Epithelial cell of prostate (primary cell): ENCODE results near the gene METAP1D.
"Not testable (repeated sequence)": the region's sequence is repeated elsewhere in the genome, so short reads cannot be mapped to it uniquely, and the experiment has no call there.

Source experiments
- DNase-seq: peaks from one replicate; pipeline ENCODE4 v3.0.0-alpha.2; 2011; ENCODE audit warnings: low read depth, low spot score
- H3K27ac ChIP-seq: fragments of 450-650 bp; 2 replicates; pipeline ENCODE4 v1.5.1; 2017; ENCODE audit warnings: mild to moderate bottlenecking

The METAP1D gene

GRCh38 chr2:171999604-172000469 lies at the start of gene METAP1D:
METAP1D (plus strand) TSS chr2:171999953; CDS start chr2:171999970, 17 bp downstream.
- DNase-seq: peak; percentile 33
- peak within 1 kb of the TSS; percentile 60 for H3K27ac ChIP-seq

GRCh38 chr2:171952276-171952675 lies 47.5 kb upstream of the METAP1D start:
- H3K27ac ChIP-seq: no peak overlapping the region
- no peak for DNase-seq

GRCh38 chr2:171952748-171953147 lies 47.0 kb upstream of the METAP1D start:
- H3K27ac ChIP-seq: no peak overlapping the region
- DNase-seq: no peak

GRCh38 chr2:171956135-171956825 lies 43.5 kb upstream of the METAP1D start:
- no peak overlapping the region for H3K27ac ChIP-seq
- DNase-seq: no peak

- H3K27ac ChIP-seq: no peak overlapping the region
Observed at GRCh38 chr2:171957061-171957460, 42.7 kb upstream of the METAP1D start.

GRCh38 chr2:171958475-171958874 lies 41.3 kb upstream of the METAP1D start:
- no peak for DNase-seq
- H3K27ac ChIP-seq: no peak overlapping the region

More at GRCh38 chr2:171957061-171957460, 42.7 kb upstream of the METAP1D start:
- no peak for DNase-seq

GRCh38 chr2:171959998-171960397 lies 39.8 kb upstream of the METAP1D start:
- no peak overlapping the region for H3K27ac ChIP-seq
- DNase-seq: no peak

GRCh38 chr2:171960570-171960969 lies 39.2 kb upstream of the METAP1D start:
- DNase-seq: no peak
- no peak overlapping the region for H3K27ac ChIP-seq

GRCh38 chr2:171963198-171963597 lies 36.6 kb upstream of the METAP1D start:
- DNase-seq: no peak

GRCh38 chr2:171964308-171964707 lies 35.4 kb upstream of the METAP1D start:
- H3K27ac ChIP-seq: no peak overlapping the region

More at GRCh38 chr2:171963198-171963597, 36.6 kb upstream of the METAP1D start:
- H3K27ac ChIP-seq: no peak overlapping the region

GRCh38 chr2:171965238-171965637 lies 34.5 kb upstream of the METAP1D start:
- no peak overlapping the region for H3K27ac ChIP-seq
- no peak for DNase-seq

More at GRCh38 chr2:171964308-171964707, 35.4 kb upstream of the METAP1D start:
- DNase-seq: no peak

GRCh38 chr2:171965661-171966060 lies 34.1 kb upstream of the METAP1D start:
- no peak overlapping the region for H3K27ac ChIP-seq
- DNase-seq: no peak

GRCh38 chr2:171966235-171966634 lies 33.5 kb upstream of the METAP1D start:
- no peak for DNase-seq
- H3K27ac ChIP-seq: no peak overlapping the region

- H3K27ac ChIP-seq: no peak overlapping the region
- DNase-seq: no peak
Observed at GRCh38 chr2:171966688-171967087, 33.1 kb upstream of the METAP1D start.

GRCh38 chr2:171968509-171968908 lies 31.2 kb upstream of the METAP1D start:
- no peak for DNase-seq
- H3K27ac ChIP-seq: no peak overlapping the region

GRCh38 chr2:171972329-171972982 lies 27.3 kb upstream of the METAP1D start:
- DNase-seq: no peak
- H3K27ac ChIP-seq: no peak overlapping the region

GRCh38 chr2:171979103-171979502 lies 20.6 kb upstream of the METAP1D start:
- H3K27ac ChIP-seq: no peak overlapping the region
- no peak for DNase-seq

GRCh38 chr2:171983924-171984323 lies 15.8 kb upstream of the METAP1D start:
- H3K27ac ChIP-seq, DNase-seq: not testable (repeated sequence)

GRCh38 chr2:171985076-171985475 lies 14.7 kb upstream of the METAP1D start:
- no peak for DNase-seq

GRCh38 chr2:171986778-171987177 lies 13.0 kb upstream of the METAP1D start:
- no peak overlapping the region for H3K27ac ChIP-seq
- no peak for DNase-seq

More at GRCh38 chr2:171985076-171985475, 14.7 kb upstream of the METAP1D start:
- no peak overlapping the region for H3K27ac ChIP-seq

GRCh38 chr2:171991027-171991426 lies 8.7 kb upstream of the METAP1D start:
- no peak overlapping the region for H3K27ac ChIP-seq
- DNase-seq: no peak
